WTC11 (cell line): ENCODE data around the gene MEPCE. TPM values are rescaled to one million over a fixed set of nuclear protein-coding genes. Genes with fewer than 3 reads are reported as not detected.
"Not testable (repeated sequence)": the region's sequence is repeated elsewhere in the genome, so short reads cannot be mapped to it uniquely, and the experiment has no call there.

ENCODE experiments used
- ATAC-seq: fragments of 200-7000 bp; cut with Tn5 transposase; 2 replicates; pipeline ENCODE4 v1.10.0; 2021; ENCODE audit warnings: mild to moderate bottlenecking, moderate library complexity
- CTCF ChIA-PET: fragments of 300-600 bp; sonication (Branson Sonifier 250); formaldehyde crosslinking; loops from one replicate; lab custom pipeline; 2021; ENCODE audit warnings: antibody characterized with exemption; lab: Charles Lee
- POLR2A ChIA-PET: fragments of 350-600 bp; sonication (Branson Sonifier 250); formaldehyde crosslinking; loops from one replicate; lab custom pipeline; 2021; ENCODE audit warnings: antibody characterized with exemption; lab: Charles Lee
- DNase-seq: peaks from one replicate; pipeline ENCODE4 v3.0.0; 2021; ENCODE audit warnings: low spot score
- H3K27ac Mint-ChIP-seq: 2 replicates; pipeline ENCODE4 v1.8.0; 2021; ENCODE audit warnings: mixed read lengths
- H3K27me3 Mint-ChIP-seq: 2 replicates; pipeline ENCODE4 v1.8.0; 2021; ENCODE audit warnings: low read depth, mild to moderate bottlenecking, moderate library complexity, mixed read lengths
- H3K36me3 Mint-ChIP-seq: 2 replicates; pipeline ENCODE4 v1.8.0; 2021; ENCODE audit warnings: mixed read lengths
- H3K4me1 Mint-ChIP-seq: 2 replicates; pipeline ENCODE4 v1.8.0; 2022; ENCODE audit warnings: mixed read lengths
- H3K4me3 Mint-ChIP-seq: 2 replicates; pipeline ENCODE4 v1.8.0; 2021; ENCODE audit warnings: mild to moderate bottlenecking, moderate library complexity, mixed read lengths
- H3K9me3 Mint-ChIP-seq: 2 replicates; pipeline ENCODE4 v1.8.0; 2021; ENCODE audit warnings: mixed read lengths
- E2F1 ChIP-seq: sonication (generic); formaldehyde crosslinking; IDR thresholded peaks from 2 replicates; pipeline ENCODE4 v1.8.0; 2022; ENCODE audit warnings: mild to moderate bottlenecking, missing genetic modification reagents
- FOXJ3 ChIP-seq: sonication (generic); formaldehyde crosslinking; IDR thresholded peaks from 2 replicates; pipeline ENCODE4 v1.9.0; 2021; ENCODE audit warnings: missing genetic modification reagents, mild to moderate bottlenecking, borderline replicate concordance
- FOXK1 ChIP-seq: sonication (generic); formaldehyde crosslinking; IDR thresholded peaks from 2 replicates; pipeline ENCODE4 v1.8.0; 2022; ENCODE audit warnings: mild to moderate bottlenecking, moderate library complexity, missing genetic modification reagents
- FOXP1 ChIP-seq: sonication (generic); formaldehyde crosslinking; IDR thresholded peaks from 2 replicates; pipeline ENCODE4 v1.8.0; 2022; ENCODE audit warnings: missing genetic modification reagents, mild to moderate bottlenecking, moderate library complexity, borderline replicate concordance
- JAZF1 ChIP-seq: fragments of 250-450 bp; sonication (Bioruptor Pico); IDR thresholded peaks from 2 replicates; pipeline ENCODE4 v1.9.0; 2021; ENCODE audit warnings: moderate library complexity, mild to moderate bottlenecking, inconsistent platforms
- JUN ChIP-seq: sonication (generic); formaldehyde crosslinking; IDR thresholded peaks from 2 replicates; pipeline ENCODE4 v1.8.0; 2023; ENCODE audit warnings: mild to moderate bottlenecking, missing genetic modification reagents
- MLX ChIP-seq: sonication (generic); formaldehyde crosslinking; IDR thresholded peaks from 2 replicates; pipeline ENCODE4 v1.8.1; 2023; ENCODE audit warnings: mild to moderate bottlenecking, missing genetic modification reagents, moderate library complexity
- MYBL2 ChIP-seq: sonication (generic); formaldehyde crosslinking; IDR thresholded peaks from 2 replicates; pipeline ENCODE4 v1.8.1; 2023; ENCODE audit warnings: mild to moderate bottlenecking, moderate library complexity, missing genetic modification reagents
- NFYB ChIP-seq: sonication (generic); formaldehyde crosslinking; conservative IDR thresholded peaks from 2 replicates; pipeline ENCODE4 v1.8.0; 2022; ENCODE audit warnings: low read depth, missing genetic modification reagents
- NR1H2 ChIP-seq: sonication (generic); formaldehyde crosslinking; IDR thresholded peaks from 2 replicates; pipeline ENCODE4 v1.9.0; 2021; ENCODE audit warnings: mild to moderate bottlenecking, moderate library complexity, missing genetic modification reagents
- SMAD3 ChIP-seq: sonication (generic); formaldehyde crosslinking; IDR thresholded peaks from 2 replicates; pipeline ENCODE4 v1.8.0; 2022; ENCODE audit warnings: missing genetic modification reagents, mild to moderate bottlenecking, borderline replicate concordance
- TEAD1 ChIP-seq: sonication (generic); formaldehyde crosslinking; IDR thresholded peaks from 2 replicates; pipeline ENCODE4 v1.8.0; 2022; ENCODE audit warnings: mild to moderate bottlenecking, missing genetic modification reagents
- ZBTB21 ChIP-seq: sonication (generic); formaldehyde crosslinking; IDR thresholded peaks from 2 replicates; pipeline ENCODE4 v1.8.1; 2023; ENCODE audit warnings: mild to moderate bottlenecking, missing genetic modification reagents, borderline replicate concordance
- ZMAT4 ChIP-seq: fragments of 250-450 bp; sonication (Bioruptor Pico); IDR thresholded peaks from 2 replicates; pipeline ENCODE4 v1.9.0; 2021; ENCODE audit warnings: mild to moderate bottlenecking
- ZNF232 ChIP-seq: sonication (generic); formaldehyde crosslinking; IDR thresholded peaks from 2 replicates; pipeline ENCODE4 v1.8.0; 2022; ENCODE audit warnings: mild to moderate bottlenecking, missing genetic modification reagents
- ZNF263 ChIP-seq: sonication (generic); formaldehyde crosslinking; IDR thresholded peaks from 2 replicates; pipeline ENCODE4 v1.8.1; 2022; ENCODE audit warnings: low read depth, mild to moderate bottlenecking, moderate library complexity, missing genetic modification reagents
- ZNF532 ChIP-seq: fragments of 250-450 bp; sonication (Bioruptor Pico); IDR thresholded peaks from 2 replicates; pipeline ENCODE4 v1.9.0; 2021; ENCODE audit warnings: mild to moderate bottlenecking, borderline replicate concordance
- total RNA-seq: library from RNA; stranded (reverse); gene quantifications from 3 replicates; pipeline ENCODE4 v1.2.3, GENCODE V29; 2021
- TF ChIP-seq, protein P1 (sequence below): sonication (generic); formaldehyde crosslinking; IDR thresholded peaks from 2 replicates; pipeline ENCODE4 v1.8.1; 2022; ENCODE audit warnings: low read depth, missing genetic modification reagents, borderline replicate concordance
- TF ChIP-seq, protein P2 (sequence below): sonication (generic); formaldehyde crosslinking; IDR thresholded peaks from 2 replicates; pipeline ENCODE4 v1.8.0; 2023; ENCODE audit warnings: mild to moderate bottlenecking, missing genetic modification reagents
- TF ChIP-seq, protein P3 (sequence below): sonication (generic); formaldehyde crosslinking; IDR thresholded peaks from 2 replicates; pipeline ENCODE4 v1.8.1; 2023; ENCODE audit warnings: mild to moderate bottlenecking, missing genetic modification reagents, moderate library complexity

Gene MEPCE
- total RNA-seq, 1 experiment from 2014 or later = 41.9 TPM

- H3K27ac Mint-ChIP-seq, ATAC-seq, H3K4me1 Mint-ChIP-seq, H3K36me3 Mint-ChIP-seq, DNase-seq, H3K9me3 Mint-ChIP-seq, POLR2A ChIA-PET: not testable (repeated sequence)
- peak overlapping the region; percentile 16; the same call in 1 of the 2 replicates for H3K4me3 Mint-ChIP-seq
- CTCF ChIA-PET = interaction anchor here (1.0 to 3.0 kb wide), 5 partner anchors 13 to 343 kb away, joined by 3 to 20 read pairs (median 5); no protein-coding TSS in a partner anchor
- peak; percentile 77 for TF ChIP-seq NFYB (CRISPR knock-in tag)
- peaks cover 11% of the 10 kb centered on the region for H3K27me3 Mint-ChIP-seq
Measured at GRCh38 chr7:100382234-100382853, 47.3 kb upstream of the MEPCE start.

DNA sequence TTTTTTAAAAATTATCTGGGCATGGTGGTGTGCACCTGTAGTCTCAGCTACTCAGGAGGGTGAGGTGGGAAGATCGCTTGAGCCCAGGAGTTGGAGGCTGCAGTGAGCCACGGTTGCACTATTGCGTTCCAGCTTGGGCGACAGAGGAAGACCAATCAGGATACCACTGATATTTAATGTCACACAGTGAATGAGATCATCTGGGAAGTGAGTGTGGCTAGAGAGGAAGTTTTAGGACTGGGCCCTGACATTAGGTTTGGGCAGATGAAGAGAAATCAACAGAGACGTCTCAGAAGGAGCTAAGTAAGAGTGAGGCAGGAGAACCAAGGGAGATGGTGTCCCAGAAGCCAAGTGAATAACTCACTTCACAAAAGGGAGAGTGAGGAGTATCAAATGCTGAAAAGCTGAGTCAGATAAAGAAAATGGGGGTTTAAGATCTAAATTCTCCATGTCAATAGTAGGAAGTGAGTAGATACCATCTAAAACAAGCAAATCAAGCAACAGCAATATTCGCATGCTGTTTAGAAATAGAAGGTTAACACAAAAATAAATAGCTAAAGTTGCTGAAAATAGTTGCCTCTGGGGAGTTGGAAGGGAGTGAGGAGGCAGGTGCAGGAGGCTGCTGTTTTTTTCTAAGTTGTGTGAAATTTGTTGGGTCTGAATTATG, 44.9 kb upstream of the MEPCE start:
- Mint-ChIP-seq H3K27ac (no peak overlapping the region), H3K9me3 (peaks cover 8% of the 10 kb centered on the region; the same call in 1 of the 2 replicates), H3K27me3 (peaks cover 11% of the 10 kb centered on the region), H3K36me3 (no peaks in the 10 kb centered on the region), H3K4me1 (no peaks in the 10 kb centered on the region), H3K4me3 (no peak overlapping the region)
- CTCF ChIA-PET = interaction anchor here (0.8 to 3.6 kb wide), 2 partner anchors 13 to 23 kb away, joined by 3 to 10 read pairs; no protein-coding TSS in a partner anchor
- no peak for DNase-seq
- no peak for ATAC-seq
- POLR2A ChIA-PET = interaction anchor here (1.3 kb wide), 1 partner anchor 43 kb away, joined by 3 read pairs; no protein-coding TSS in a partner anchor
- TF ChIP-seq SMAD3 (CRISPR knock-in tag) (no peak), ZBTB21 (CRISPR knock-in tag) (no peak), ZNF532 (no peak), TEAD1 (no peak), FOXP1 (CRISPR knock-in tag) (no peak), NR1H2 (no peak), FOXK1 (CRISPR knock-in tag) (no peak), ZMAT4 (CRISPR knock-in tag) (no peak), E2F1 (CRISPR knock-in tag) (no peak), FOXJ3 (CRISPR knock-in tag) (no peak), ZNF263 (CRISPR knock-in tag) (no peak), MLX (CRISPR knock-in tag) (no peak), JAZF1 (CRISPR knock-in tag) (no peak), ZNF232 (no peak), JUN (CRISPR knock-in tag) (no peak), MYBL2 (no peak)
- TF ChIP-seq, protein P1, sequence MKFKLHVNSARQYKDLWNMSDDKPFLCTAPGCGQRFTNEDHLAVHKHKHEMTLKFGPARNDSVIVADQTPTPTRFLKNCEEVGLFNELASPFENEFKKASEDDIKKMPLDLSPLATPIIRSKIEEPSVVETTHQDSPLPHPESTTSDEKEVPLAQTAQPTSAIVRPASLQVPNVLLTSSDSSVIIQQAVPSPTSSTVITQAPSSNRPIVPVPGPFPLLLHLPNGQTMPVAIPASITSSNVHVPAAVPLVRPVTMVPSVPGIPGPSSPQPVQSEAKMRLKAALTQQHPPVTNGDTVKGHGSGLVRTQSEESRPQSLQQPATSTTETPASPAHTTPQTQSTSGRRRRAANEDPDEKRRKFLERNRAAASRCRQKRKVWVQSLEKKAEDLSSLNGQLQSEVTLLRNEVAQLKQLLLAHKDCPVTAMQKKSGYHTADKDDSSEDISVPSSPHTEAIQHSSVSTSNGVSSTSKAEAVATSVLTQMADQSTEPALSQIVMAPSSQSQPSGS (CRISPR knock-in tag) = no peak
- TF ChIP-seq, protein P2, sequence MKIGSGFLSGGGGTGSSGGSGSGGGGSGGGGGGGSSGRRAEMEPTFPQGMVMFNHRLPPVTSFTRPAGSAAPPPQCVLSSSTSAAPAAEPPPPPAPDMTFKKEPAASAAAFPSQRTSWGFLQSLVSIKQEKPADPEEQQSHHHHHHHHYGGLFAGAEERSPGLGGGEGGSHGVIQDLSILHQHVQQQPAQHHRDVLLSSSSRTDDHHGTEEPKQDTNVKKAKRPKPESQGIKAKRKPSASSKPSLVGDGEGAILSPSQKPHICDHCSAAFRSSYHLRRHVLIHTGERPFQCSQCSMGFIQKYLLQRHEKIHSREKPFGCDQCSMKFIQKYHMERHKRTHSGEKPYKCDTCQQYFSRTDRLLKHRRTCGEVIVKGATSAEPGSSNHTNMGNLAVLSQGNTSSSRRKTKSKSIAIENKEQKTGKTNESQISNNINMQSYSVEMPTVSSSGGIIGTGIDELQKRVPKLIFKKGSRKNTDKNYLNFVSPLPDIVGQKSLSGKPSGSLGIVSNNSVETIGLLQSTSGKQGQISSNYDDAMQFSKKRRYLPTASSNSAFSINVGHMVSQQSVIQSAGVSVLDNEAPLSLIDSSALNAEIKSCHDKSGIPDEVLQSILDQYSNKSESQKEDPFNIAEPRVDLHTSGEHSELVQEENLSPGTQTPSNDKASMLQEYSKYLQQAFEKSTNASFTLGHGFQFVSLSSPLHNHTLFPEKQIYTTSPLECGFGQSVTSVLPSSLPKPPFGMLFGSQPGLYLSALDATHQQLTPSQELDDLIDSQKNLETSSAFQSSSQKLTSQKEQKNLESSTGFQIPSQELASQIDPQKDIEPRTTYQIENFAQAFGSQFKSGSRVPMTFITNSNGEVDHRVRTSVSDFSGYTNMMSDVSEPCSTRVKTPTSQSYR (CRISPR knock-in tag) = no peak
- TF ChIP-seq, protein P3, sequence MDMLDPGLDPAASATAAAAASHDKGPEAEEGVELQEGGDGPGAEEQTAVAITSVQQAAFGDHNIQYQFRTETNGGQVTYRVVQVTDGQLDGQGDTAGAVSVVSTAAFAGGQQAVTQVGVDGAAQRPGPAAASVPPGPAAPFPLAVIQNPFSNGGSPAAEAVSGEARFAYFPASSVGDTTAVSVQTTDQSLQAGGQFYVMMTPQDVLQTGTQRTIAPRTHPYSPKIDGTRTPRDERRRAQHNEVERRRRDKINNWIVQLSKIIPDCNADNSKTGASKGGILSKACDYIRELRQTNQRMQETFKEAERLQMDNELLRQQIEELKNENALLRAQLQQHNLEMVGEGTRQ (CRISPR knock-in tag) = no peak
